Mesenteric fat pad (tissue), 1 donor: ENCODE results near the gene ECE1. TPM values are rescaled to one million over a fixed set of nuclear protein-coding genes. Genes with fewer than 3 reads are reported as not detected.
"Not testable (repeated sequence)": the region's sequence is repeated elsewhere in the genome, so short reads cannot be mapped to it uniquely, and the experiment has no call there.

ENCODE experiments used
- DNase-seq: peaks from one replicate; pipeline ENCODE4 v3.0.0-alpha.2; 2020; ENCODE audit warnings: low spot score
- total RNA-seq: library from RNA; stranded (reverse); fragmentation: NEBNext Ultra II Directional; extraction: Animal tissue kit (Norgen Biotek cat#: 25700); gene quantifications from one replicate; pipeline ENCODE4 v1.2.1, GENCODE V29; 2021
- donor health status: DM: yes; HTN: yes; CAD: no.

ECE1 gene
- total RNA-seq, 1 donor from 2014 or later, result 156 TPM

- DNase-seq, result no peak
Measured at GRCh38 chr1:21292984-21293536, 2.8 kb upstream of the ECE1 start.

- DNase-seq, result no peak
Measured at GRCh38 chr1:21292503-21292983, 2.3 kb upstream of the ECE1 start.

- DNase-seq, result no peak
Measured at GRCh38 chr1:21291964-21292363, 1.7 kb upstream of the ECE1 start.

- no peak for DNase-seq
Measured at GRCh38 chr1:21291184-21291583, 921 bp upstream of the ECE1 start.

GRCh38 chr1:21290546-21290944, 282 bp upstream of the ECE1 start:
- no peak for DNase-seq

GRCh38 chr1:21289127-21289526, 1.1 kb downstream of the ECE1 start:
- no peak for DNase-seq

- DNase-seq, result no peak
Measured at GRCh38 chr1:21287905-21288514, 2.3 kb downstream of the ECE1 start.

- DNase-seq, result not testable (repeated sequence)
Measured at GRCh38 chr1:21285386-21285785, 4.9 kb downstream of the ECE1 start.

GRCh38 chr1:21285055-21285372, 5.2 kb downstream of the ECE1 start:
- DNase-seq, result no peak

GRCh38 chr1:21284206-21285054, 5.8 kb downstream of the ECE1 start:
- no peak for DNase-seq

GRCh38 chr1:21283524-21283923, 6.7 kb downstream of the ECE1 start:
- no peak for DNase-seq

GRCh38 chr1:21282020-21282419, 8.2 kb downstream of the ECE1 start:
- DNase-seq, result not testable (repeated sequence)

- DNase-seq, result no peak
Measured at GRCh38 chr1:21280482-21280881, 9.8 kb downstream of the ECE1 start.

- DNase-seq, result no peak
Measured at GRCh38 chr1:21280011-21280471, 10.2 kb downstream of the ECE1 start.

- no peak for DNase-seq
Measured at GRCh38 chr1:21278860-21279845, 11.1 kb downstream of the ECE1 start.

- DNase-seq, result no peak
Measured at GRCh38 chr1:21278208-21278859, 11.9 kb downstream of the ECE1 start.

- DNase-seq, result no peak
Measured at GRCh38 chr1:21277180-21277579, 13.1 kb downstream of the ECE1 start.

- no peak for DNase-seq
Measured at GRCh38 chr1:21272540-21272939, 17.7 kb downstream of the ECE1 start.

GRCh38 chr1:21271550-21271949, 18.7 kb downstream of the ECE1 start:
- no peak for DNase-seq

- no peak for DNase-seq
Measured at GRCh38 chr1:21270086-21270689, 20.1 kb downstream of the ECE1 start.
